ENCODE results near the gene SULT1C2. TPM values are rescaled to one million over a fixed set of nuclear protein-coding genes. Genes with fewer than 3 reads are reported as not detected.

Gene SULT1C2
- total and polyA plus RNA-seq, 2 of the 13 experiments (the other 11 are each of a cell fraction or from before 2014, with no cell fraction given): 4.0 to 6.2 TPM

- TF ChIP-seq, protein P1, sequence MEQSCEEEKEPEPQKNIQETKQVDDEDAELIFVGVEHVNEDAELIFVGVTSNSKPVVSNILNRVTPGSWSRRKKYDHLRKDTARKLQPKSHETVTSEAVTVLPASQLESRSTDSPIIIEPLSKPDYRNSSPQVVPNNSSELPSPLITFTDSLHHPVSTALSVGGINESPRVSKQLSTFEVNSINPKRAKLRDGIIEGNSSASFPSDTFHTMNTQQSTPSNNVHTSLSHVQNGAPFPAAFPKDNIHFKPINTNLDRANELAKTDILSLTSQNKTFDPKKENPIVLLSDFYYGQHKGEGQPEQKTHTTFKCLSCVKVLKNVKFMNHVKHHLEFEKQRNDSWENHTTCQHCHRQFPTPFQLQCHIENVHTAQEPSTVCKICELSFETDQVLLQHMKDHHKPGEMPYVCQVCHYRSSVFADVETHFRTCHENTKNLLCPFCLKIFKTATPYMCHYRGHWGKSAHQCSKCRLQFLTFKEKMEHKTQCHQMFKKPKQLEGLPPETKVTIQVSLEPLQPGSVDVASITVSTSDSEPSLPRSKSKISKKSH (CRISPR knock-in tag; IDR thresholded peaks at IDR 0.05; ENCODE audit: borderline replicate concordance): no peak
These were observed 16.3 kb downstream of the SULT1C2 start (continued) for GRCh38 chr2:108304975-108305374.

GRCh38 chr2:108305901-108306300, 17.2 kb downstream of the SULT1C2 start:
- intact Hi-C loops (cut with micrococcal nuclease; ENCODE audit: unreplicated experiment): no loop called here
- 71% methylated on average over 2 of the region's 2 CpGs for WGBS (ENCODE audit: low lambda C conversion rate)
- no peak overlapping the region for H3K4me3 ChIP-seq (replicated peaks in 1 of 3; ENCODE audit: insufficient read depth in 1 of 3, low read depth in 2 of 3, low read length in 3 of 3)
- ATAC-seq: no peak
- no peaks in the 10 kb centered on the region; a peak in 1 of 5 replicates for H3K27me3 ChIP-seq (ENCODE audit: control insufficient read depth in 1 of 2, insufficient read depth in 2 of 2, low read length in 2 of 2)
- BruUV-seq (replicated peaks): no TSS peak
- in situ Hi-C loops (cut with HindIII; ENCODE audit: extremely low pct_ligation_motif_present, low pct_unique_long_range_greater_than_20kb): no loop called here
- no peaks in the 10 kb centered on the region for H3K9me3 ChIP-seq (ENCODE audit: low read length)
- H2AFZ ChIP-seq (ENCODE audit: low read length): no peak overlapping the region
- H3K4me1 ChIP-seq (ENCODE audit: insufficient read depth, low read length): no peaks in the 10 kb centered on the region
- H3K79me2 ChIP-seq (ENCODE audit: insufficient read depth, low read length): no peaks in the 10 kb centered on the region
- H3K4me2 ChIP-seq (ENCODE audit: low read depth, low read length): no peak overlapping the region
- H3K27ac ChIP-seq (ENCODE audit: extremely low read length, insufficient read depth, low read length): no peak overlapping the region
- no peak for DNase-seq (ENCODE audit: low spot score)
- FAIRE-seq: no peak
- TF ChIP-seq RELA (CRISPR knock-in tag; IDR thresholded peaks at IDR 0.05) (no peak), SMAD3 (CRISPR knock-in tag; IDR thresholded peaks at IDR 0.05) (no peak), ZNF230 (CRISPR knock-in tag; IDR thresholded peaks at IDR 0.05) (no peak), MYC (CRISPR knock-in tag; IDR thresholded peaks at IDR 0.05; ENCODE audit: borderline replicate concordance) (no peak), NR2F6 (IDR thresholded peaks at IDR 0.05) (no peak), NR2F6 (CRISPR knock-in tag; IDR thresholded peaks at IDR 0.05) (no peak), HINFP (CRISPR knock-in tag; IDR thresholded peaks at IDR 0.05; ENCODE audit: low read depth) (no peak), ZNF749 (CRISPR knock-in tag; IDR thresholded peaks at IDR 0.05; ENCODE audit: borderline replicate concordance) (no peak), SP4 (CRISPR knock-in tag; IDR thresholded peaks at IDR 0.05) (no peak)
- TF ChIP-seq, protein P2, sequence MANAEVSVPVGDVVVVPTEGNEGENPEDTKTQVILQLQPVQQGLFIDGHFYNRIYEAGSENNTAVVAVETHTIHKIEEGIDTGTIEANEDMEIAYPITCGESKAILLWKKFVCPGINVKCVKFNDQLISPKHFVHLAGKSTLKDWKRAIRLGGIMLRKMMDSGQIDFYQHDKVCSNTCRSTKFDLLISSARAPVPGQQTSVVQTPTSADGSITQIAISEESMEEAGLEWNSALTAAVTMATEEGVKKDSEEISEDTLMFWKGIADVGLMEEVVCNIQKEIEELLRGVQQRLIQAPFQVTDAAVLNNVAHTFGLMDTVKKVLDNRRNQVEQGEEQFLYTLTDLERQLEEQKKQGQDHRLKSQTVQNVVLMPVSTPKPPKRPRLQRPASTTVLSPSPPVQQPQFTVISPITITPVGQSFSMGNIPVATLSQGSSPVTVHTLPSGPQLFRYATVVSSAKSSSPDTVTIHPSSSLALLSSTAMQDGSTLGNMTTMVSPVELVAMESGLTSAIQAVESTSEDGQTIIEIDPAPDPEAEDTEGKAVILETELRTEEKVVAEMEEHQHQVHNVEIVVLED (CRISPR knock-in tag; IDR thresholded peaks at IDR 0.05; ENCODE audit: borderline replicate concordance): no peak
- no peak overlapping the region for H3K9ac ChIP-seq (ENCODE audit: insufficient read depth, low read depth, low read length)
- no peaks in the 10 kb centered on the region for H4K20me1 ChIP-seq (ENCODE audit: insufficient read depth, low read length)
- ChIA-PET CTCF (ENCODE audit: low intra/inter-chr PET ratio, low total read pairs) (no interaction called here), POLR2A (interaction anchor here (0.6 kb wide), 1 partner anchor 227 kb away, joined by 4 read pairs; no protein-coding TSS in a partner anchor)
- no peaks in the 10 kb centered on the region for H3K36me3 ChIP-seq (replicated peaks in 1 of 2; ENCODE audit: control insufficient read depth in 1 of 2, insufficient read depth in 2 of 2, low read length in 2 of 2)
